COLO668 (cell line): ENCODE results near the gene LHFPL2.
A peak's percentile ranks its signal among the peaks of the same experiment; 100 is the strongest.
"Not testable (repeated sequence)": the region's sequence is repeated elsewhere in the genome, so short reads cannot be mapped to it uniquely, and the experiment has no call there.

ENCODE experiments used
- DNase-seq: peaks from one replicate; lab custom pipeline; 2025; ENCODE audit not compliant: unreplicated experiment; lab: John Stamatoyannopoulos, UW

The LHFPL2 gene

DNA sequence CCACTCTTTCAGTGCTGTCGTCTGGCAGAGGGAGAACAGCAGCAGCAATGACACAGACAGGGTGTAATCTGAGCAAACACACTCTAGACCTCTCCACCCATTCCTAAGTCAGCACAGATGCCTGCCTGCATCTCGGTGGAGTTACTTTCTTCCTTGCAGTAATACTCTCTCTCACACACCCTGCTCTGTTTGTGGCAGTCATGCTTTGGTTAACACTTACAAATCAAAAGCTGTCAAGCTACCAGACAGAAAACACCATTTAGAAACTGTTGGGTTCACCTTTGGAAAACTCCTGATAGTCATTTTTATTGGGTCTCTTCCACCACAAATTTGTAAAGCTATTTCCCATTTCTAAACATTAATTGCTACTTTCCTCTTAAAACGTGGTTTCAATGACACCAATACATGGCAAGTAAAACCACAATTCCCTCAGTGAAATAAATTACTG lies 27.3 kb downstream of the LHFPL2 start:
- no peak for DNase-seq

DNA sequence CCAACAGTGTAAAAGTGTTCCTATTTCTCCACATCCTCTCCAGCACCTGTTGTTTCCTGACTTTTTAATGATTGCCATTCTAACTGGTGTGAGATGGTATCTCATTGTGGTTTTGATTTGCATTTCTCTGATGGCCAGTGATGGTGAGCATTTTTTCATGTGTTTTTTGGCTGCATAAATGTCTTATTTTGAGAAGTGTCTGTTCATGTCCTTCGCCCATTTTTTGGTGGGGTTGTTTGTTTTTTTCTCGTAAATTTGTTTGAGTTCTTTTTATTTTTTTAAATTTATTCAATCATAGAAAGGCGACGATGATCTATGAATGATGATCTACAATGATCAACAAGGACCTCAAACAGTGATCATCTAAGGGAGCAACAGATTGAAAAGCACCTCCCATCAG lies 28.5 kb downstream of the LHFPL2 start:
- not testable (repeated sequence) for DNase-seq

DNA sequence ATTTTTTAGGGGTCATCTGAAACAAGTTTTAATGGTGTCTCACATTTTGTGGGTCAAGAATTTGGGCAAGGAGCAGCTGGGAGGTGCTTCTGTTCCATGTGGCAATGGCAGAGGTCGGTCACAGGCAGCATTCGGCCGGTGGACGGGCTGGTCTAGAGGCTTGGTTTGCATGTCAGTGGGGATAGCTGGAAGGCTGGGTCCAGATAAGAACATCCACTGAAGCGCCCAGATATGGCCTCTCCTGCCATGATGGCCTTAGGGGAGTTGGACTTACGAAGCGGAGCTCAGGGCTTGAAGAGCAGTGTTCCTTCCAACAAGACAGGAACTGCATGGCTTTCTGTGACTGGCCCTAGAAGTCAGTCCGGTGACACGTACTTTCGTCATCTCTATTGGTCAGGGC lies 30.3 kb downstream of the LHFPL2 start:
- DNase-seq = no peak

DNA sequence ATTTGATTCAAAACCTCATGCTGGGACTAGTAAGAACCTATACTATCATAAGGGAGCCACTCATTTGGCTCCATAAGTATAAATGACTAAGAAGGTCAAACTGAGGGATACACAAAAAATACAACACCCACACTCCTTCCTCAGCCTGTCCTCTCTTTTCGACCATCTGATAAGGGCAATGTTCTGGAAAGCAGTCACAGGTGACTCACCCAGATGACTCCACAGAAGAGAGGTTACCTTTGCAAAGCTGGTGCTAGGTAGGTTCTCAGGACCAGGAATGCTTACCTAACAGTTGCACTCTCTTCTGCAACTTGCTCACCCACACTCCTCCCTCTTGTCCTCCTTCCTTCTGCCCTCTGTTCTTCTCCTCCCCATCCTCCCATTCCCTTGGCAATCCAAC lies 32.9 kb downstream of the LHFPL2 start:
- DNase-seq = no peak

DNA sequence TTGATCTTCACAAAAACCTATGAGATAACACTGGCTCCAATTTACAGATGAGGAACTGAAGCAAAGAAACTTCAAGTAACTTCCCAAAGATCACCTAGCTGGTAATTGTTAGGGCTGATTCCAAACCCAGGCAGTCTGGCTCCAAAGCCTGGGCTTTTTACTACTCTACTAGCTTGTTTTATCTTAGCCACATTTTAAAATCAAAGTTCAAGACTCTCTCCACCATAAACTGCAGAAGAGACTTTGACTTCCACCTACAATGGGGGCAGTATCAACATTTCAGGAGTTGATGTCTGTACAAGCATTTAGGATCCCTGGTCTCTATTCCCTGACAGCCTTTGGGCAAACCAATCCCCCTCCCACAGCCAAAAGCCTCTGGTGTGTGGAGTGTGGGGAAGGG lies 33.8 kb downstream of the LHFPL2 start:
- no peak for DNase-seq

DNA sequence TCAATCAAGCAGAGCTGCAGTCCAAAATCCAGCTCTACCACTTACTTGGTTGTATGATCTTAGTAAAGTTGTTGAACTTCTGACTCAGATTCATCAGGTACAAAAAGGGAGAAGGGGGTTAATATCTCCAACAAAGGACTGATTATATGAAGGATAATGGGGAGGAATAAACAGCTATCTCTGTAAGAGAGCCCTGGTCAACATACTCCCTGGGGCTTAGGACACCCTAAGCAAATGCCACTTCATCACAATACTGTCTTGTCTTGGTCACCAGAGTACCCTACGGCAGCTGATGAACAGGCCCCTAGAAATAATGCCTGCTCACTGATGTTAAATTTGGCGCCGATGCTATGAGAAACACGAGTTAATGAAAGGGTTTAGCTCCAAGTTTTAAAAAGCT lies 34.8 kb downstream of the LHFPL2 start:
- no peak for DNase-seq

DNA sequence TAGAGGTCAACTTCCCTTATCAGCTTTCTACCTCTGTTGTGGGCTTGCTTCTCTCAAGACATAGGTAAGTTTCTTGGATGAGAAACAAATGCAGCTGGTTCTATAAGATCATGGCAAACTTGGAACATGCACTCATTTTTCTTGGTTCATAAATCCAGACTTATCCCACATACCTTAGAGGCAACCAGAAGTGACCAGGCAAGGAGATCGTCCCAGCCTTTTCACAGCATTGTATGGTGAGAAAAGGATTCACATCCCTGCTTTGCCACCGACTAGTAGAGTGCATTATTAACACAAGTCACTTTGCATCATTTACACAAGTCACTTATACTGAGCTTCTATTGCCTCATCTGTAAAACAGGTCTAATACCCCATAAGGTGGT lies 35.4 kb downstream of the LHFPL2 start:
- DNase-seq = no peak

DNA sequence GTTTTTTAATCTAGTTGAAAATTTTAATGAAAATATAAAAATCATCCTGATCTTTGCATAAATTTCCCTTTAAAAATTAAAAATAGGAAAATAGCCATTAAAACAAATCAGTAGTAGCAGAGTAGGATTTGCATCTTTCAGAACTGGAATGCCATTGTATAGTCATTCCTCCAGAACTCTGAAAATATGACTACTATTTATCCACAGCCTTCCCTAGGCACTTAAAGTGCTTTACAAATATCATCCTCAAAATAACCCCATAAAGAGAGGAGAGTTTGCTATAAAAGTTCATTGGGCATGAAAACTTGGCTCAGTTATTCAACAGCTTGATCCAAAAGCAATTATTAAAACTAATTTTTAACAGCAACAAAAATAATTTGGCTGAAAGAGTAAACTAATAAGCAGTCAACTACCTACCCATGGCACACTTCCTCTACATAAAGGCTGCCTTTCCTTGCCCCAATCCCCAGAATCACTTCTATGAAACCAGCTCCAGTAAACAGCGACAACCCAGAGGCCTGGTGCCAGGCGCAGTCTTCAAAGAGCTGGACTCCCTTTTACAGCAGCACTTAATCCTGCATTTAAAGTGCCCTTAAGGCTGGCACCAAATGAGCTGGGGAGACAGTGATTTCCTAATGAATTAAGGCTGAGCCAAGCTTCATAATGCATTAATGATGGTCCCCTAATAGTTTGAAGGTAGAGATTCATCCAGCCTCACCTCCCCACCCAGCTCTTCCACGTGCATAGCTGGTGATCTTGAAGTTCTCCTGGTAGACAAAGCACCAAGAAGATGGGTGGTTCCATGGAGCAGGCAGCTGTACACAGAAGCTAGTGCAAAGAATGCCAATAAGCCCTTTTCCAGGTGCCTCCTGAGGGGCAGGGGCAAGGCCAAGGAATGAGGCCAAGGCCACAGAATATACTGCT lies 36.1 kb downstream of the LHFPL2 start:
- no peak for DNase-seq

DNA sequence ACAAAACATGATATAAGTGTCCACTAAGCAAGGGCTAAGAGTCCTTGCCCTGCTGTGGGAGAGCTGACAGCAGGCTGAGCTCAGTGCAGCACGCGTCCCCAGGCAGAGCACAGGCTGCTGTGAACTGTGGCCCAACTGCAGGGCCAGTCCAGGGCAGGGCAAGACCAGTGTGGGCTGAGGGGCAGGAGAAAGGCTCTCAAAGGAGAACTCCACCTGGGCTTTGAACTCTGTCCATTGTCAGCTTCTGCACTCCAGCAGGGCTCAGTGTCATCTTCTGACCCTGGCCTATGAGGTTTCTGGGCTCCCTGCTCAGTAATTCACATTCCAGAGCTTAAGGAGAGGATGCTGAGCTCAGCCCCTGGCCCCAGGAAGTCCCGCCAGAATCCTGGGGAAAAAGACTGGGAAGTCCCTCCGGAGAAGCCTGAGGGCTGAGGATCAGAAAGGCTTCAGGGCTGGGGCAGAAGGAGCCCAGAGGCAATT lies 37.4 kb downstream of the LHFPL2 start:
- DNase-seq = no peak

DNA sequence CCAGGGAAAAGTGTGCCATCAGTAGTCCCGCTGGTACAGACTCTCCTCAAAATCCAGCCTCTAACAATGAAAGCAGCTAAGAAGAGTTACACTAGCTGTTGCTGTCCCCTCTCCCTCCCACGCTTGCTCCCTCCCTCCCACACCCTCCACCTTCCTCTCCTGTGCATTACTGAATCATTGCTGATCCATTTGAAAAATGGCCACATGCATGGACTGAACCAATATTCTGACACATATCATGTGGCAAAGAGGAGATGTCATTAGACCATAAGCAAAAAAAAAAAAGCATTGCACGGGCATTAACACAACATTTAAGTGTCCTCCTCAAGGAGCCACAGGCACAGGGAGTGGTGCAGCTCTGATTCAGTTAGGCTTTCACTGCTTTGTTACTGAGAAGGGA lies 37.9 kb downstream of the LHFPL2 start:
- DNase-seq = no peak

DNA sequence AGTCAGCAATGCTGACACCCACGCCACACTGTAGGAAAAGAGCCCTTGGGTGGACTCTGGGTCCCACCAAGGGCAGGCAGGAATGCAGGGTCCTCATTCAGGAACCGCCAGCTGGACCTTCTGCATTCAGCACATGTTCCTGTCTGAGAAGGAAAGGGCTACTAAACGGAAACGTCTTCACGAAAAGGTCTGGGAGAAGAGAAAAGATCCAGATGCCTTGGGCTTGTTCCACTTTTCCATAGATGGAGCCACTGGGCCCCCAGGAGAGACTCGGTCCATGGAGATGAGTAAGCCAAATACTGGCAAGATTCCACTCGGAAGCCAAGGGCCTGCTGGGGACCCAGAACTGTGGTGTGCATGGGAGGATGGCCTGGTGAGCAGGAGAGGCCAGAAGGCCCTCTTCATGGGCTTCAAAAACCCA lies 38.4 kb downstream of the LHFPL2 start:
- no peak for DNase-seq

DNA sequence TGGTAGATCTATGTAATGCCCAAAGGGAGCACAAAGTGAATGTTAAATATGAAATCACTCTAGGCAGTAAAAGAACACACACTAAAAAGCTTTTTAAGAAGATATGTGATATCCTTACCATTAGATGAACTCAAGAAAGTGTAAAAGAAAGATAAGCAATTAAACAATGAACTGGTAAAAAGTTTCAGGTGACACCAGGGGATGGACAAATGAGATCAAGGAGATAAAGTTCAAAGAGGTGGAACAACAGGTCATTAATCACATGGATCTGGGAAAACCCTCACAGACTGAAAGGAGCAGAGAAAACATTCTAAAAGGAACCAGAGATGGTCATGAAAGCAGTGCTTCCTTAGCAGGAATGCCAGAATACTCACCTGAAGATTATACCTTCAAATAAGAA lies 40.7 kb downstream of the LHFPL2 start:
- DNase-seq = no peak

DNA sequence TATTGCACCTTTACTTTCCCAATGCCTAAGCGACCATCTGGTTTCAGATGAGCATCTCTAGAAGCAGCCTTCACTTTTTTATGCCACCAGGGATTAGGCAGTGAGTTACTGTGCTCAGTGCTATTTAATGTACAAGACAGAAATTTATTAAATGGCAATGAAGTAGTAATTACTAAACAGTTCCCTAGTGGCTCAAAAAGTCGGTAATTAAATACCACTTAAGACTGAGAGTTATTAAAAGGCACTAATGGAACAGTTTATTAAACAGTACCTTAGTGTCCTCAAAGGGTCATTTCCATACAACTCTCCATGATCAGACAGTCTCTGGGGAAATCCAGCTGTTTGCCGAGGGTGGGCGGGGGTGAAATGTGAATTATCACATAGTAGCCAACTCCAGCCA lies 42.3 kb downstream of the LHFPL2 start:
- DNase-seq = no peak

DNA sequence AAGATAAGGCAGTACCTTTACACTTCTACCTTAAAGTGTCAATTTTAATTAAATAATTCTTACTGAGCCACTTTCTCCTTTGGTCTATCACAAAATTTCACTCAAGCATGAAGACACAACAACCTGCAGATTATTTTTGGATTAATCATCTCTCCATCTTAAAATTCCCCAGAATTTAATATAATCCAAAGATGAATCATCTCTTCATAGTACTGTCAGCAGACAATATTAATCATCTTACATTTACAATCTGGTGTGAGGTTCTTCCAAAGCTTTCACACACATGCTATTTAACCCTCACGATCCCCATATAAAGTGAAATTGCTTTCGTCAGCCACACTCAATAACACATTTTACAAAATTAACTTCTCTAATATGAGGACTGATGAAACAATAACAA lies 43.0 kb downstream of the LHFPL2 start:
- no peak for DNase-seq

DNA sequence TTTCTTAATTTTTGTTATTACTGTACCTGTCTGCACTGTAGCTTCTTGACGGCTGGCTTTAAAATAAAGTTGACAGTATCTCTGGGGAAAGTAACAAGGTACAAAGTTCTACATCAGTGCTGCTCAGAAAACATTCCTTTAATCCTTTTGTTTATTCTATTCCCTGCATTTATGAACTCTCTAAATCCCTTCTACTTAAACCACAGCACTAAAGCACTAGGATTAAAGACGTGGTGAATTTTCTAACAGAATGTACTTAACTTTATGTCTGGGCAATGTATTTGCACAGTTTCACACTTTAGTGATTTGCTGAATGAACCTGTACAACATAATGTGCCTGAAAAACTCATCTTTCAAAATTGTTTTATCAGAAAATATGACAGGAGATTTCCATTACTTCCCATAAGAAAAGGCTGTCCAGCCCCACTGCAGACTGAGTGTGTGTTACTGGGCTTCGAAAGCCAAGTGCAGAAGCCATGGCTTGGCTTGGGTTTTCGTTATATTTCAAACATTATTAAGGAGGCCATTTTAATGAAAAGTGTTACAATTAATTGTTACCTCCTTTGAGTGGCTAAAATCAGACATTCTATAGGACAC lies 43.8 kb downstream of the LHFPL2 start:
- no peak for DNase-seq

DNA sequence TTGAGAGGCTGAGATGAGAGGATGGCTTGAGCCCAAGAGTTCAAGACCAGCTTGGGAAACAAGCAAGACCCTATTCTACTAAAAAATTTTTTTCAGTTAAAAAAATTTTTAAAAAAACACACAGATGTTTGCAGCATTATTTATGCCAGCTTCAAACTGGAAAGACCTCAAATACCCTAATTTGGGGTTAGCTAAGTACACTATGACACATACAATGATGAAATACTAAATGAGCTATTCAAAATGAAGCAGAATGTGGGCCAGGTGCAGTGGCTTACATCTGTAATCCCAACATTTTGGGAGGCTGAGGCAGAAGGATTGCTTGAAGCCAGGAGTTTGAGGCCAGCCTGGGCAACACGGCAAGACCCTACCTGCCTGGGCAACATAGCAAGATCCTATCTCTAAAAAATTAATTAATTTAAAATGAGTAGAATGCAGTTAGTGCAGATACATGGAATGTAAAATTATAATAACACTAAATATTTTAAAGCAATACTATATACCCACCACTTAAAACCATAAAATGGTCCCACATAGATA lies 44.9 kb downstream of the LHFPL2 start:
- no peak for DNase-seq

DNA sequence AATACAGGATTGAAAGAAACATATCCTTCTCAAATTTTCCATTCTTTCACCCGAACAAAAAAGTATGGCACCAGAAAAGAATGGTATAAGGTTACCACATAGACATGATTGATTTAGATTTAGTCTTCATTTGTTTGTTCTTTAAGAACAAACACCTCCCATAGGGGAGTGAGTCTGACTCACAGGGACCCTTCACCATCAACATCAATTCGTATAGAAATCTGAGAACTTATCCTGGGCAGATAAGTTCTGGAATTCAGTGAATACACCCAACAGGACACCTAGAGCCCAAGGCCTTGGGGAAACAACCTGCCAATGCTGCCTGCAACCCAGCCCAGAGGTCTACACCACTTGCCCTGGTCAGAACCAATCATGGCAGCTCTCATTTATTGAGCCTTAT lies 46.2 kb downstream of the LHFPL2 start:
- DNase-seq = no peak

DNA sequence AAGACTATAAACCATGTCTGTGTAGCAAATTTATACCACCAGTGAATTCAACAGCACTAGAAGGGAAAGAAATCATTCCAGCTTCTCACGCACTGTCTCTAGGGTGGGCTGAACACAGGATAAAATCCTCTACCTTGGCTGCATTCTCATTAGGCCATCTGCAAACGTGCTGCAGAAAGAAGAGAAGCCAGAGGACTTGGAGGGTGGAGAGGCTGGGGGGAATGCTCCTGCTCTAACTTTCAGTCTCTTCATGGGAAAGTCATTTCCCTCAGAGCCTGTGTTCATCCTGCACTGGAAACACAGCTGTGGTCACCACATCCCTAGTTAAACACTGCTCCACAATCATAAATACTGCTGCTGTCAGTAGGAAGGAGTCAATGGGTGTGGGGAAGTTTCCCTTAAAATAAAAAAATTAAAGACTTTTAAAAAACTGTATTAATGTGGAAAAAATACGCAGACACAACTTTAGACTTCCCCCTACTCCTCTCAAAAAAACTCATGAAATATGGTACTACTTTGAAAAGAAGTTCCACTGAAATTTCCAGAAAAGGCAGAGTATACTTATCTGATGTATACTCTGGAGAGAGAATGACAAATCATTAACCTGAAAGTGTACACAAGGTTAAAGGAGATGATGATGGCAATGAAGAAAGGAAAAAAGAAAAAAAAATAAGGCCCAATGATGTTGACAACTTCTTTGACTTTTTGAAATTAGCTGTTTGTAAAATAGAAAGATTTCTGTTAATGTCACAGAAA lies 46.8 kb downstream of the LHFPL2 start:
- DNase-seq = peak; percentile 6

DNA sequence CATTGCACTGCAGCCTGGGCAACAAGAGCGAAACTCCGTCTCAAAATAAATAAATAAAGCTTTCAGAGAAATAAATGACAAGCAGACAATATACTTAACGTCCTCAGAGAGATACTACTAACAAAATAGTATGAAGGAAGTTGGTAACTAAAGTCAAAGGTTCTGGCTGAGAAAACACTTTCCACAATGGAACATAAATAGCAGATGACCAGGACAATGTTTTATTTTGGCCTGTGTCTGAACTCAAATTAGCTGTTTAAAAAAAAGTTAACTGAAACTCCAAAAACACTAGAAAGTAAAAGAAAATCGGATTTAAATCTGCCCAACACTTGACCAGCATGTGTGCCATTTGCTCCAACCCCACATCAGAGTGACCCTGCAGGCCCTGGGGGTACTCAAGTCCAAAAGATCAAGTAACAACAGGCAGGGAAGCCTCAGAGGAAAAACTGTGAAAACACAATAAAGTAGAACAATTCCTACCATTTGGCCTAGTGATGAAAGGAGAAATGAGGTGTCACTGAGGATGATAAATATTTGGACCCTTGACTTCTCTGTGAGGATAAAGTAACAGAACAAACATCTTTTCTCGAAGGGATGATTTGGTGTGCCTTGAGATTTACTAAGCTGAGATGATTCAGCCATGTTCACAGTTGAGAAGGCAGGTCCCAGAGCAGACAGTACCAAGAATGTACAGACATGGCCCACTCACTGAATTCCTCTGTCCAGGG lies 47.7 kb downstream of the LHFPL2 start:
- DNase-seq = no peak

DNA sequence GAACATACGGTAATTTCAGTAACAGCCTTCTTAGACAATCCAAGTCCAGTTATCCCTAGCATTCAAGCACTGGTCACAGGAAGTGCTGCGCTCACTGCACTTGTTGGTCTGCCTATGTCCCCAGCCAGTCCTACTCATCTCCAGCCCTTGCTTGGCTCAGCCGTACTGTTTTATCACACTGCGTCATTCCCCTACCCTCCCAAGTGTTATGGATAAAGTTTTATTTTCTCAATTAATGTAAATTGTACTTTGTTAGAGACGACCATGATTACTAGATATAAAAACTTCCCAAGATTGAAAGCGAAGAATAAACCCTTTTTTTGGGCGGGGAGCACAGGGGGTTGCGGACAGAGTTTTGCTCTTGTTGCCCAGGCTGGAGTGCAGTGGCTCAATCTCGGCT lies 49.6 kb downstream of the LHFPL2 start:
- DNase-seq = no peak

DNA sequence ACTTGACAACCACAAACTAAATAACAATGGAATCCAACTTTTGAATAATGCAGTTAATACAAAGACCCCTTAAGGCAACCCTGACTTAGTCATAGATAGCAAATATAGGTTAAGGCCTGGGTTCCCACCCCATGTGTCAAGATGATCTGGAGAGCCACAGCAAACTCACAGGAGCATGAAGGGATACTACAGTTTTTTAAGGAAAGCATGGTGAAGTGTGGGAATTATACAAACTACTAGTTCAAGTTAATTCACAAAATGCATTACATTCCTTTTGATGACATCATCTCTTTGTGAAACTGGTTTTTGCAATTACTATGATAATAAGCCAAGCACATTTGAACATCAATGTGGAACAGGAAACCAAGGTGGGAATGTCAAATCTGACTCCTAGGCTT lies 50.6 kb downstream of the LHFPL2 start:
- no peak for DNase-seq
